Tibial nerve (tissue), 4 donors: ENCODE measurements around the gene DPM2. TPM values are rescaled to one million over a fixed set of nuclear protein-coding genes. Genes with fewer than 3 reads are reported as not detected.

Source experiments
- DNase-seq, 2 donors: peaks; one replicate each; pipeline ENCODE4 v3.0.0-alpha.2; 2019; ENCODE audit warnings: low spot score in 2 of 2
- H3K27ac ChIP-seq, 4 donors: fragments of 200-600 bp; sonication (generic) in 3 of 4; one replicate each; pipeline ENCODE4 v1.5.1; 2017 to 2019; ENCODE audit warnings: mild to moderate bottlenecking in 1 of 4
- H3K27me3 ChIP-seq, 2 donors: fragments of 200-600 bp; sonication (generic) in 1 of 2; one replicate each; pipeline versions ENCODE4 v1.5.1 to v1.6.0; 2017 to 2019
- H3K36me3 ChIP-seq, 3 donors: fragments of 200-600 bp; sonication (generic); one replicate each; pipeline ENCODE4 v1.5.1; 2018 to 2019
- H3K4me1 ChIP-seq, 4 donors: fragments of 200-600 bp; sonication (generic) in 3 of 4; one replicate each; pipeline ENCODE4 v1.5.1; 2017 to 2019
- H3K4me3 ChIP-seq, 4 donors: fragments of 200-600 bp; sonication (generic) in 3 of 4; one replicate each; pipeline ENCODE4 v1.5.1; 2017 to 2019; ENCODE audit warnings: mild to moderate bottlenecking in 1 of 4, moderate library complexity in 1 of 4
- H3K9me3 ChIP-seq, 4 donors: fragments of 200-600 bp; sonication (generic) in 3 of 4; one replicate each; pipeline ENCODE4 v1.5.1; 2017 to 2019
- CTCF ChIP-seq, 5 experiments: fragments of 200-600 bp in 3 of 5; fragments of 450-650 bp in 2 of 5; sonication (generic) in 3 of 5; IDR thresholded peaks; one replicate each; pipeline ENCODE4 v1.5.1; 2016 to 2019; ENCODE audit warnings: antibody characterized with exemption in 5 of 5, mild to moderate bottlenecking in 3 of 5, moderate library complexity in 2 of 5
- EP300 ChIP-seq, 2 donors: sonication (generic); formaldehyde crosslinking; IDR thresholded peaks; one replicate each; pipeline ENCODE4 v1.6.1; 2017; ENCODE audit warnings: antibody characterized with exemption in 2 of 2, mild to moderate bottlenecking in 1 of 2
- POLR2A ChIP-seq, 2 donors: fragments of 450-650 bp; IDR thresholded peaks; one replicate each; pipeline ENCODE4 v1.6.1; 2017; ENCODE audit warnings: antibody characterized with exemption in 2 of 2, mild to moderate bottlenecking in 2 of 2, moderate library complexity in 2 of 2
- WGBS, 2 donors: methylation state at CpG; one replicate each; pipeline ENCODE4 v1.1.5; 2018; 5-methylcytosine and 5-hydroxymethylcytosine counted together
- total RNA-seq, 4 donors: library from RNA; depleted of rRNA; stranded (reverse); fragments of >200 nt; gene quantifications; one replicate each; pipeline ENCODE4 v1.1.0, GENCODE V29; 2016

Gene DPM2
- total RNA-seq, 4 donors from 2014 or later = 9.0 to 21.9 (median 14.7) TPM

- DNase-seq = no peak
- Histone ChIP-seq H3K36me3 (peaks cover 0 to 37% (median 6%) of the 10 kb centered on the region in 3 donors), H3K9me3 (no peaks in the 10 kb centered on the region), H3K27ac (peak overlapping the region; percentile 59 to 98 (median 78)), H3K4me1 (peaks cover 5 to 68% (median 28%) of the 10 kb centered on the region in 4 donors), H3K4me3 (peak overlapping the region; percentile 59 to 82 (median 72)), H3K27me3 (no peaks in the 10 kb centered on the region)
- WGBS, 2 donors = 25 to 26% methylated on average over 18 to 25 of the region's 25 CpGs
- TF ChIP-seq POLR2A (IDR thresholded peaks at IDR 0.05) = no peak
- TF ChIP-seq EP300 (IDR thresholded peaks at IDR 0.05) = no peak
- TF ChIP-seq CTCF (IDR thresholded peaks at IDR 0.05) = no peak
Measured at GRCh38 chr9:127938298-127938690, 640 bp upstream of the DPM2 start.

GRCh38 chr9:127937056-127937387 lies 632 bp downstream of the DPM2 start:
- Histone ChIP-seq H3K4me3 (peak overlapping the region; percentile 59 to 82 (median 72)), H3K36me3 (peaks cover 0 to 24% (median 0%) of the 10 kb centered on the region in 3 donors), H3K9me3 (no peaks in the 10 kb centered on the region), H3K27me3 (no peaks in the 10 kb centered on the region), H3K4me1 (peaks cover 5 to 55% (median 22%) of the 10 kb centered on the region in 4 donors), H3K27ac (peak overlapping the region in 3 of 4 donors; percentile 73 to 98 (median 83))
- TF ChIP-seq CTCF (IDR thresholded peaks at IDR 0.05) = no peak
- 9 to 10% methylated on average over 7 of the region's 7 CpGs for WGBS, 2 donors
- no peak for DNase-seq

- DNase-seq = no peak
- Histone ChIP-seq H3K36me3 (peaks cover 0 to 22% (median 0%) of the 10 kb centered on the region in 3 donors), H3K27ac (no peak overlapping the region), H3K9me3 (no peaks in the 10 kb centered on the region), H3K4me3 (peak overlapping the region in 3 of 4 donors; percentile 63 to 82 (median 81)), H3K27me3 (no peaks in the 10 kb centered on the region), H3K4me1 (peaks cover 5 to 56% (median 26%) of the 10 kb centered on the region in 4 donors)
- no peak for TF ChIP-seq CTCF (IDR thresholded peaks at IDR 0.05)
- TF ChIP-seq POLR2A (IDR thresholded peaks at IDR 0.05) = no peak
- TF ChIP-seq EP300 (IDR thresholded peaks at IDR 0.05) = no peak
- WGBS, 2 donors = 76 to 78% methylated on average over 14 of the region's 14 CpGs
Measured at GRCh38 chr9:127936347-127936852, 1.3 kb downstream of the DPM2 start.

- no peak for TF ChIP-seq POLR2A (IDR thresholded peaks at IDR 0.05)
- no peak for TF ChIP-seq EP300 (IDR thresholded peaks at IDR 0.05)
- no peak for TF ChIP-seq CTCF (IDR thresholded peaks at IDR 0.05)
- H3K9me3 ChIP-seq = no peaks in the 10 kb centered on the region
- no peaks in the 10 kb centered on the region for H3K27me3 ChIP-seq
- H3K4me1 ChIP-seq = peaks cover 5 to 56% (median 32%) of the 10 kb centered on the region in 4 donors
- peaks cover 0 to 22% (median 0%) of the 10 kb centered on the region in 3 donors for H3K36me3 ChIP-seq
- 75 to 82% methylated on average over 4 of the region's 4 CpGs for WGBS, 2 donors
- no peak overlapping the region for H3K4me3 ChIP-seq
- no peak for DNase-seq
- no peak overlapping the region for H3K27ac ChIP-seq
Measured at GRCh38 chr9:127935765-127936221, 1.9 kb downstream of the DPM2 start.

- TF ChIP-seq CTCF (IDR thresholded peaks at IDR 0.05) (no peak), EP300 (IDR thresholded peaks at IDR 0.05) (no peak), POLR2A (IDR thresholded peaks at IDR 0.05) (no peak)
- Histone ChIP-seq H3K9me3 (no peaks in the 10 kb centered on the region), H3K4me3 (no peak overlapping the region), H3K36me3 (peaks cover 0 to 22% (median 0%) of the 10 kb centered on the region in 3 donors), H3K27ac (no peak overlapping the region), H3K4me1 (peaks cover 5 to 59% (median 38%) of the 10 kb centered on the region in 4 donors), H3K27me3 (no peaks in the 10 kb centered on the region)
- 60 to 75% methylated on average over 4 to 11 of the region's 11 CpGs for WGBS, 2 donors
- no peak for DNase-seq
Measured at GRCh38 chr9:127934986-127935385, 2.7 kb downstream of the DPM2 start.
